SK-N-SH treated with all-trans-retinoic acid at 6 μM for 48 hours (cell line): ENCODE results near the gene KLHL29.

Experiments used
- ATAC-seq: fragments of 200-7000 bp; cut with Tn5 transposase; 3 replicates; pipeline ENCODE4 v1.9.1; 2020; ENCODE audit warnings: mild to moderate bottlenecking, moderate library complexity
- BACH2 ChIP-seq: fragments of 250-450 bp; sonication (Bioruptor Pico); IDR thresholded peaks from 2 replicates; pipeline ENCODE4 v1.9.0; 2021; ENCODE audit warnings: mild to moderate bottlenecking, borderline replicate concordance
- CSDC2 ChIP-seq: fragments of 250-450 bp; sonication (Bioruptor Pico); IDR thresholded peaks from 2 replicates; pipeline ENCODE4 v1.5.0; 2020; ENCODE audit warnings: mild to moderate bottlenecking, moderate library complexity
- CSRNP3 ChIP-seq: fragments of 250-450 bp; sonication (Bioruptor Pico); IDR thresholded peaks from 2 replicates; pipeline ENCODE4 v1.5.1; 2021; ENCODE audit warnings: mild to moderate bottlenecking, moderate library complexity
- GLIS3 ChIP-seq: fragments of 250-450 bp; sonication (Bioruptor Pico); IDR thresholded peaks from 2 replicates; pipeline ENCODE4 v1.5.0; 2020; ENCODE audit warnings: mild to moderate bottlenecking, moderate library complexity
- ISL1 ChIP-seq: fragments of 250-450 bp; sonication (Bioruptor Pico); IDR thresholded peaks from 2 replicates; pipeline ENCODE4 v2.1.2; 2022; ENCODE audit warnings: mild to moderate bottlenecking, moderate library complexity
- OSR1 ChIP-seq: fragments of 250-450 bp; sonication (Bioruptor Pico); IDR thresholded peaks from 2 replicates; pipeline ENCODE4 v1.8.0; 2022; ENCODE audit warnings: moderate library complexity, mild to moderate bottlenecking, inconsistent platforms
- PATZ1 ChIP-seq: fragments of 250-450 bp; sonication (Bioruptor Pico); IDR thresholded peaks from 2 replicates; pipeline ENCODE4 v1.8.0; 2020; ENCODE audit warnings: mild to moderate bottlenecking, moderate library complexity, borderline replicate concordance
- PPARA ChIP-seq: fragments of 250-450 bp; sonication (Bioruptor Pico); IDR thresholded peaks from 2 replicates; pipeline ENCODE4 v1.5.0; 2020; ENCODE audit warnings: mild to moderate bottlenecking, borderline replicate concordance
- RARB ChIP-seq: fragments of 250-450 bp; sonication (Bioruptor Pico); IDR thresholded peaks from 2 replicates; pipeline ENCODE4 v1.8.0; 2021; ENCODE audit warnings: mild to moderate bottlenecking, moderate library complexity
- SNAI2 ChIP-seq: fragments of 250-450 bp; sonication (Bioruptor Pico); IDR thresholded peaks from 2 replicates; pipeline ENCODE4 v1.5.0; 2020; ENCODE audit warnings: mild to moderate bottlenecking, moderate library complexity
- TCF4 ChIP-seq: fragments of 250-450 bp; sonication (Bioruptor Pico); IDR thresholded peaks from 2 replicates; pipeline ENCODE4 v1.8.0; 2021; ENCODE audit warnings: mild to moderate bottlenecking, moderate library complexity, borderline replicate concordance
- TOX ChIP-seq: fragments of 250-450 bp; sonication (Bioruptor Pico); IDR thresholded peaks from 2 replicates; pipeline ENCODE4 v1.8.0; 2021; ENCODE audit warnings: mild to moderate bottlenecking, moderate library complexity, borderline replicate concordance
- ZC3H10 ChIP-seq: fragments of 250-450 bp; sonication (Bioruptor Pico); IDR thresholded peaks from 2 replicates; pipeline ENCODE4 v1.5.1; 2021; ENCODE audit warnings: mild to moderate bottlenecking, moderate library complexity
- ZFP30 ChIP-seq: fragments of 450-650 bp; formaldehyde crosslinking; IDR thresholded peaks from 2 replicates; pipeline ENCODE4 v1.5.0; 2022; ENCODE audit warnings: mild to moderate bottlenecking, moderate library complexity
- ZNF565 ChIP-seq: fragments of 450-650 bp; formaldehyde crosslinking; conservative IDR thresholded peaks from 2 replicates; pipeline ENCODE4 v1.5.0; 2020; ENCODE audit warnings: low read depth, mild to moderate bottlenecking, moderate library complexity
- ZNF70 ChIP-seq: fragments of 450-650 bp; formaldehyde crosslinking; IDR thresholded peaks from 2 replicates; pipeline ENCODE4 v1.5.0; 2020; ENCODE audit warnings: mild to moderate bottlenecking, moderate library complexity
- ZNF8 ChIP-seq: fragments of 450-650 bp; formaldehyde crosslinking; IDR thresholded peaks from 2 replicates; pipeline ENCODE4 v1.5.0; 2020; ENCODE audit warnings: mild to moderate bottlenecking, moderate library complexity
- TF ChIP-seq, protein P1 (sequence below): fragments of 250-450 bp; sonication (Bioruptor Pico); IDR thresholded peaks from 2 replicates; pipeline ENCODE4 v1.5.1; 2020; ENCODE audit warnings: low read depth, mild to moderate bottlenecking, moderate library complexity
- TF ChIP-seq, protein P2 (sequence below): fragments of 250-450 bp; sonication (Bioruptor Pico); IDR thresholded peaks from 2 replicates; pipeline ENCODE4 v1.8.0; 2021; ENCODE audit warnings: low read depth, mild to moderate bottlenecking, moderate library complexity, borderline replicate concordance

Gene KLHL29

GRCh38 chr2:23488584-23488983 is 103.6 kb downstream of the KLHL29 start:
- no peak for ATAC-seq
- TF ChIP-seq ZNF8 (CRISPR knock-in tag) (no peak), SNAI2 (no peak), PPARA (CRISPR knock-in tag) (no peak), OSR1 (no peak), ISL1 (CRISPR knock-in tag) (no peak), RARB (CRISPR knock-in tag) (no peak), ZNF565 (no peak), CSRNP3 (CRISPR knock-in tag) (no peak), TOX (CRISPR knock-in tag) (no peak), BACH2 (CRISPR knock-in tag) (no peak), CSDC2 (no peak), ZFP30 (CRISPR knock-in tag) (no peak), ZC3H10 (no peak), ZNF70 (CRISPR knock-in tag) (no peak), TCF4 (CRISPR knock-in tag) (no peak), PATZ1 (CRISPR knock-in tag) (no peak)
- TF ChIP-seq, protein P1, sequence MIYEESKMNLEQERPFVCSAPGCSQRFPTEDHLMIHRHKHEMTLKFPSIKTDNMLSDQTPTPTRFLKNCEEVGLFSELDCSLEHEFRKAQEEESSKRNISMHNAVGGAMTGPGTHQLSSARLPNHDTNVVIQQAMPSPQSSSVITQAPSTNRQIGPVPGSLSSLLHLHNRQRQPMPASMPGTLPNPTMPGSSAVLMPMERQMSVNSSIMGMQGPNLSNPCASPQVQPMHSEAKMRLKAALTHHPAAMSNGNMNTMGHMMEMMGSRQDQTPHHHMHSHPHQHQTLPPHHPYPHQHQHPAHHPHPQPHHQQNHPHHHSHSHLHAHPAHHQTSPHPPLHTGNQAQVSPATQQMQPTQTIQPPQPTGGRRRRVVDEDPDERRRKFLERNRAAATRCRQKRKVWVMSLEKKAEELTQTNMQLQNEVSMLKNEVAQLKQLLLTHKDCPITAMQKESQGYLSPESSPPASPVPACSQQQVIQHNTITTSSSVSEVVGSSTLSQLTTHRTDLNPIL (CRISPR knock-in tag): no peak

DNA sequence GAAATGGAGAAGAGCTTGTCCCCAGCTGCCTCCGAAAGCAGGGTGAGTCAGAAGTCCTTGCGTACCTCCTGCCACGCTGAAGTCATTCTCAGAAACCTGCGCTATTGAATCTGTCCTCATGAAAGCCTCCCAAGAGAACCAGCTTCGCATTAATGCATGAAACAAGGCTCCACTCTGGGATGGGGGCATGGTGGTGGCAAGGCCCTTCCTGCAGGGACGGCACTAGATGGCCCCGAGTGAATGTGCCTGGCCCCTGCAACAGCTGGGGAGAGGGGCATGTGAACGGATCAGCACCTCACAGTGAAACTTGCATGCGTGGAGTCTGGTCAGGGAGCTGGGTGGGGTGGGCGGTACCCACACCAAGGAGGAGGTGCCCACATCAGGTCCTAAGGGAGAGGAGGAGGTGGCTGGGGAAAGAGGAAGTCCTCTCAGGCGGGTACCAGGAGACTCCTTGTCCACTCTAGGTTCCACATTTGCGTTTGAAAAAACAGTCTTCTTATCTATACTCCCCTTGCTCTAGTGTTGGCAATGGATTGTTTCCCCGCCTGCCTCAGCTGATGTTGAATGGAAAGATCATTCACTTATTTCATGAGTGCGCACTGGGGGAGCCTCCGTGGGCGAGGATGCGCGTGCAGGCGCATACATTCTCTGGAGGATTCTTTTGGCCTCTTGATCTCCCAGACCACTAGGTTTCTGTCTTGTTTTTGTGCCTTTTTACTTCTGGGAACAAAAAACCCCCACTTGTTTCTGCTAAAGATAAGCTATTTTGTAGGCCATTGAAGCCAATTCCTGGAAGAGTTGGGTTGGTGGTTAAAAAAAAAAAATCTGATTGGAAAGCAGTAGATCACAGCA is 104.7 kb downstream of the KLHL29 start:
- no peak for ATAC-seq
- TF ChIP-seq ZNF565 (no peak), PPARA (CRISPR knock-in tag) (no peak), GLIS3 (CRISPR knock-in tag) (no peak), TCF4 (CRISPR knock-in tag) (no peak), BACH2 (CRISPR knock-in tag) (no peak)
- TF ChIP-seq, protein P1 (CRISPR knock-in tag): no peak
- TF ChIP-seq, all 23 proteins: peak for 0

GRCh38 chr2:23491591-23492336 is 106.8 kb downstream of the KLHL29 start:
- ATAC-seq: no peak
- TF ChIP-seq TCF4 (CRISPR knock-in tag) (no peak), ZC3H10 (no peak), BACH2 (CRISPR knock-in tag) (no peak), ISL1 (CRISPR knock-in tag) (no peak), CSDC2 (no peak), OSR1 (no peak), ZNF565 (no peak), SNAI2 (no peak), PATZ1 (CRISPR knock-in tag) (no peak), PPARA (CRISPR knock-in tag) (no peak)
- TF ChIP-seq, protein P2, sequence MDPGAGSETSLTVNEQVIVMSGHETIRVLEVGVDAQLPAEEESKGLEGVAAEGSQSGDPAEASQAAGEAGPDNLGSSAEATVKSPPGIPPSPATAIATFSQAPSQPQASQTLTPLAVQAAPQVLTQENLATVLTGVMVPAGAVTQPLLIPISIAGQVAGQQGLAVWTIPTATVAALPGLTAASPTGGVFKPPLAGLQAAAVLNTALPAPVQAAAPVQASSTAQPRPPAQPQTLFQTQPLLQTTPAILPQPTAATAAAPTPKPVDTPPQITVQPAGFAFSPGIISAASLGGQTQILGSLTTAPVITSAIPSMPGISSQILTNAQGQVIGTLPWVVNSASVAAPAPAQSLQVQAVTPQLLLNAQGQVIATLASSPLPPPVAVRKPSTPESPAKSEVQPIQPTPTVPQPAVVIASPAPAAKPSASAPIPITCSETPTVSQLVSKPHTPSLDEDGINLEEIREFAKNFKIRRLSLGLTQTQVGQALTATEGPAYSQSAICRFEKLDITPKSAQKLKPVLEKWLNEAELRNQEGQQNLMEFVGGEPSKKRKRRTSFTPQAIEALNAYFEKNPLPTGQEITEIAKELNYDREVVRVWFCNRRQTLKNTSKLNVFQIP (CRISPR knock-in tag): no peak
- TF ChIP-seq, all 23 proteins: peak for 0
